Measurements from ENCODE around the gene TRPC1. TPM values are rescaled to one million over a fixed set of nuclear protein-coding genes. Genes with fewer than 3 reads are reported as not detected.

TRPC1 gene
- total RNA-seq, 2 experiments from 2014 or later = 3.0 TPM

DNA sequence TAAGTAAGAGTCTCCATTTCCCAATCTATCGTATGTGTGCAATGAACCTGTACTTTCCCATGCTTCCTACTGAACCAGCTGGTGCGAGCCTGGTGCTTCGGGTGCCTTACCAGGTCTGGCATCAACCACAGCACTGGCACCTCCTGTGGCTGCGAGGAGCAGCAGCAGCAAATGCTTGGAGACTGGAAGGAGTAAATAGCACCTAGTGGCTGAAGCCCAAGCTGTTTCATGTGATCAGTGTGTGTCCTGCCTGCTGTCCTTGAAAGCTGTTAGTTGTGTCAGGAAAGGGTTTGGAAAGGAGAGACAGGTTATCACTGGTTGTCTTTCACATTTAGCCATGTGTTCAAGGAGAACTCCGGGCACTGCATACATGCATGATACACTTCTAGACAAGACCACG, 133.2 kb downstream of the TRPC1 start:
- Mint-ChIP-seq H3K9me3 (no peaks in the 10 kb centered on the region), H3K4me1 (no peaks in the 10 kb centered on the region), H3K36me3 (ENCODE audit: low read depth) (no peaks in the 10 kb centered on the region), H3K27ac (no peak overlapping the region), H3K27me3 (peaks cover 40% of the 10 kb centered on the region), H3K4me3 (no peak overlapping the region)
- no peak for DNase-seq
- ChIA-PET CTCF (interaction anchor here (1.2 to 1.7 kb wide), 2 partner anchors 28 to 144 kb away, joined by 5 to 6 read pairs; partner anchors contain the start of gene U2SURP), POLR2A (no interaction called here)

Other genes with a start within 250 kb of the TRPC1 start
- 10 to 100 TPM; 24.5 to 24.7 TPM for gene ATR, start 145.3 kb upstream of the TRPC1 start, total RNA-seq
- gene PLS1, start 127.6 kb upstream of the TRPC1 start, total RNA-seq = 1 to 10 TPM; 3.1 to 3.6 TPM
- under 1 TPM in 1 of 2 experiments, not detected in 1; 0.38 TPM for gene PCOLCE2, start 165.0 kb downstream of the TRPC1 start, total RNA-seq
- not detected for gene PAQR9, start 239.6 kb downstream of the TRPC1 start, total RNA-seq

Data from activated CD4-positive, alpha-beta memory T cell treated with anti-CD3 and anti-CD28 coated beads, Interleukin-2, amount 10 ng/mL, durations not matched to agents 7 days and 5 days (primary cell).